ENCODE measurements around the gene LY86.

DNA sequence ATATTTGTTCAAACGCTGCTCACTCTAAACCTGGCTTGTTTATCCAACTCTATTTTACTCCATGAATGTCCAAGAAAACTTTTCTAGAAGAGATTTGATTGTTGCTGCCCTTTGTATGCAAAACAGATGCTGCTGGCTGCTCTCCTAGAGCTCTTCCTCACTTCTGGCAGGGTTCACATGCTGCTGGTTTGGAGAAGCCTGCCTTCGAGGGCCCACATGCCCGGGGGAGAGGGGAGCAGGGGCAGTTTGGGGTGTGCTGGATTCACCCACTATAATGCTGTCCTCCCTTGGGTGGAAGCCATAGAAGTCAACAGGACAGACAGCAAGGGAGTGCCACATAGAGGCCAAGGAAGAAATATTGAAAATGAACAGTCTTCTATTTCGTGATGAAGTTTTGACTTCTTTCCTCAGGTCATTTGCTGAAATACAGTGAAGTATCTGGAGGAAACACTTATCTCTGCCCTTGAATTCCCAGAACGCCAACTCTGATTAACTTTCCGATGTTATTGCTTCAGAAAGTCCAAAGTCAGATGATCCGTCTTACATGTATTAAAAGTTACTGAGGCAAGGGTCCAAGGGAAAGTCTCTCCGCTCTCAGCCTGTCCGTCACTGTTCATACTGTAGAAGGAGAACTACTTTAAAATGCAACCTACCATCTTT is 32.4 kb downstream of the LY86 start:
- TF ChIP-seq, protein P1, sequence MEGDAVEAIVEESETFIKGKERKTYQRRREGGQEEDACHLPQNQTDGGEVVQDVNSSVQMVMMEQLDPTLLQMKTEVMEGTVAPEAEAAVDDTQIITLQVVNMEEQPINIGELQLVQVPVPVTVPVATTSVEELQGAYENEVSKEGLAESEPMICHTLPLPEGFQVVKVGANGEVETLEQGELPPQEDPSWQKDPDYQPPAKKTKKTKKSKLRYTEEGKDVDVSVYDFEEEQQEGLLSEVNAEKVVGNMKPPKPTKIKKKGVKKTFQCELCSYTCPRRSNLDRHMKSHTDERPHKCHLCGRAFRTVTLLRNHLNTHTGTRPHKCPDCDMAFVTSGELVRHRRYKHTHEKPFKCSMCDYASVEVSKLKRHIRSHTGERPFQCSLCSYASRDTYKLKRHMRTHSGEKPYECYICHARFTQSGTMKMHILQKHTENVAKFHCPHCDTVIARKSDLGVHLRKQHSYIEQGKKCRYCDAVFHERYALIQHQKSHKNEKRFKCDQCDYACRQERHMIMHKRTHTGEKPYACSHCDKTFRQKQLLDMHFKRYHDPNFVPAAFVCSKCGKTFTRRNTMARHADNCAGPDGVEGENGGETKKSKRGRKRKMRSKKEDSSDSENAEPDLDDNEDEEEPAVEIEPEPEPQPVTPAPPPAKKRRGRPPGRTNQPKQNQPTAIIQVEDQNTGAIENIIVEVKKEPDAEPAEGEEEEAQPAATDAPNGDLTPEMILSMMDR (IDR thresholded peaks at IDR 0.05; ENCODE audit: insufficient read depth, low read length, poor library complexity, severe bottlenecking) = no peak
- no peak for TF ChIP-seq EZH2phosphoT487 (conservative IDR thresholded peaks at IDR 0.05; ENCODE audit: low read length)

Data from SU-DHL-6 (cell line).